Upper lobe of left lung (tissue), 6 donors: ENCODE results near the gene USP3. TPM values are rescaled to one million over a fixed set of nuclear protein-coding genes. Genes with fewer than 3 reads are reported as not detected.

ENCODE experiments used
- ATAC-seq, 2 donors: fragments of 200-7000 bp; cut with Tn5 transposase; one replicate each; pipeline ENCODE4 v1.9.1; 2022; ENCODE audit warnings: mild to moderate bottlenecking in 2 of 2, moderate library complexity in 2 of 2; ENCODE audit not compliant: low FRiP score in 2 of 2
- DNase-seq, 2 donors: peaks; one replicate each; pipeline ENCODE4 v3.0.0-alpha.2; 2019 to 2020
- H3K27ac ChIP-seq, 4 donors: fragments of 200-600 bp; sonication (generic); one replicate each; pipeline ENCODE4 v1.5.1; 2016 to 2019
- H3K27me3 ChIP-seq, 4 donors: fragments of 200-600 bp; sonication (generic); one replicate each; pipeline ENCODE4 v1.5.1; 2017 to 2019
- H3K36me3 ChIP-seq, 4 donors: fragments of 200-600 bp; sonication (generic); one replicate each; pipeline ENCODE4 v1.5.1; 2016 to 2019
- H3K4me1 ChIP-seq, 4 donors: fragments of 200-600 bp; sonication (generic); one replicate each; pipeline ENCODE4 v1.5.1; 2018 to 2019
- H3K4me3 ChIP-seq, 4 donors: fragments of 200-600 bp; sonication (generic); one replicate each; pipeline ENCODE4 v1.5.1; 2017 to 2019; ENCODE audit warnings: mild to moderate bottlenecking in 2 of 4, moderate library complexity in 1 of 4
- H3K9me3 ChIP-seq, 4 donors: fragments of 200-600 bp; sonication (generic); one replicate each; pipeline ENCODE4 v1.5.1; 2018 to 2019
- CTCF ChIP-seq, 6 experiments: fragments of 450-650 bp in 4 of 6; fragments of 200-600 bp in 2 of 6; sonication (generic) in 2 of 6; IDR thresholded peaks; one replicate each; pipeline ENCODE4 v1.5.1; 2016 to 2019; ENCODE audit warnings: antibody characterized with exemption in 6 of 6
- EP300 ChIP-seq, 4 donors: sonication (generic); formaldehyde crosslinking; IDR thresholded peaks; one replicate each; pipeline ENCODE4 v1.5.1; 2017; ENCODE audit warnings: antibody characterized with exemption in 4 of 4, control low read depth in 2 of 4
- POLR2A ChIP-seq, 4 donors: fragments of 450-650 bp; IDR thresholded peaks; one replicate each; pipeline ENCODE4 v1.5.1; 2016 to 2017; ENCODE audit warnings: antibody characterized with exemption in 4 of 4, mild to moderate bottlenecking in 2 of 4
- POLR2AphosphoS5 ChIP-seq, 2 donors: sonication (generic); formaldehyde crosslinking; IDR thresholded peaks; one replicate each; pipeline ENCODE4 v1.5.1; 2017; ENCODE audit warnings: antibody characterized with exemption in 2 of 2
- WGBS, 2 donors: methylation state at CpG; one replicate each; pipeline ENCODE4 v1.1.5; 2017 to 2018; 5-methylcytosine and 5-hydroxymethylcytosine counted together
- total RNA-seq, 6 donors: library from RNA; depleted of rRNA in 4 of 6; stranded (reverse); fragments of >200 nt in 4 of 6; gene quantifications; one replicate each; pipeline versions ENCODE4 v1.1.0 to v1.2.1, GENCODE V29; 2016 to 2021
- donor health status: DM: no; HTN: no; CAD: no; lungs with moderate emphysema.
- donor health status: DM: no; HTN: yes; CAD: no; lungs with severe emphysema.

The USP3 gene
- total RNA-seq, 6 donors from 2014 or later: 45.7 to 87.0 (median 63.8) TPM

- ATAC-seq (no peak), DNase-seq (no peak)
- WGBS, 2 donors: 90 to 95% methylated on average over 13 of the region's 13 CpGs
- no peak for TF ChIP-seq POLR2AphosphoS5 (IDR thresholded peaks at IDR 0.05)
- TF ChIP-seq EP300 (IDR thresholded peaks at IDR 0.05): no peak
- TF ChIP-seq POLR2A (IDR thresholded peaks at IDR 0.05): no peak
- no peak for TF ChIP-seq CTCF (IDR thresholded peaks at IDR 0.05)
- peaks cover 23 to 99% (median 85%) of the 10 kb centered on the region in 4 donors for H3K36me3 ChIP-seq
- no peaks in the 10 kb centered on the region for H3K9me3 ChIP-seq
- H3K4me1 ChIP-seq: no peaks in the 10 kb centered on the region
- H3K27ac ChIP-seq: no peak overlapping the region
- no peak overlapping the region for H3K4me3 ChIP-seq
- H3K27me3 ChIP-seq: no peaks in the 10 kb centered on the region
These were observed 123.9 kb downstream of the USP3 start for GRCh38 chr15:63628123-63628822.

GRCh38 chr15:63630036-63630751 lies 125.8 kb downstream of the USP3 start:
- H3K36me3 ChIP-seq: peaks cover 30 to 98% (median 79%) of the 10 kb centered on the region in 4 donors
- no peak for ATAC-seq
- TF ChIP-seq CTCF (IDR thresholded peaks at IDR 0.05) (no peak), POLR2A (IDR thresholded peaks at IDR 0.05) (no peak), EP300 (IDR thresholded peaks at IDR 0.05) (no peak)
- H3K27me3 ChIP-seq: no peaks in the 10 kb centered on the region
- H3K4me3 ChIP-seq: no peak overlapping the region
- no peaks in the 10 kb centered on the region for H3K4me1 ChIP-seq
- no peak overlapping the region for H3K27ac ChIP-seq
- 93% methylated on average over 7 of the region's 7 CpGs for WGBS, 2 donors
- DNase-seq: no peak
- no peaks in the 10 kb centered on the region for H3K9me3 ChIP-seq

GRCh38 chr15:63633312-63633711 lies 128.9 kb downstream of the USP3 start:
- ATAC-seq (no peak), DNase-seq (no peak)
- no peaks in the 10 kb centered on the region for H3K9me3 ChIP-seq
- no peak for TF ChIP-seq EP300 (IDR thresholded peaks at IDR 0.05)
- TF ChIP-seq CTCF (IDR thresholded peaks at IDR 0.05): no peak
- no peak for TF ChIP-seq POLR2AphosphoS5 (IDR thresholded peaks at IDR 0.05)
- TF ChIP-seq POLR2A (IDR thresholded peaks at IDR 0.05): no peak
- H3K27ac ChIP-seq: no peak overlapping the region
- no peak overlapping the region for H3K4me3 ChIP-seq
- 94 to 100% methylated on average over 2 of the region's 2 CpGs for WGBS, 2 donors
- H3K27me3 ChIP-seq: no peaks in the 10 kb centered on the region
- H3K36me3 ChIP-seq: peaks cover 29 to 98% (median 71%) of the 10 kb centered on the region in 4 donors
- H3K4me1 ChIP-seq: no peaks in the 10 kb centered on the region

GRCh38 chr15:63634154-63634553 lies 129.8 kb downstream of the USP3 start:
- DNase-seq: no peak
- Histone ChIP-seq H3K4me1 (no peaks in the 10 kb centered on the region), H3K9me3 (no peaks in the 10 kb centered on the region), H3K36me3 (peaks cover 31 to 98% (median 70%) of the 10 kb centered on the region in 4 donors), H3K4me3 (no peak overlapping the region), H3K27me3 (no peaks in the 10 kb centered on the region), H3K27ac (no peak overlapping the region)
- TF ChIP-seq POLR2AphosphoS5 (IDR thresholded peaks at IDR 0.05) (no peak), POLR2A (IDR thresholded peaks at IDR 0.05) (no peak), CTCF (IDR thresholded peaks at IDR 0.05) (no peak), EP300 (IDR thresholded peaks at IDR 0.05) (no peak)
- WGBS, 2 donors: 83 to 93% methylated on average over 1 of the region's 1 CpG
- ATAC-seq: no peak
